KOPT-K1 (cell line): Measurements from ENCODE around the gene DIS3L2.
"Not testable (repeated sequence)": the region's sequence is repeated elsewhere in the genome, so short reads cannot be mapped to it uniquely, and the experiment has no call there.

ENCODE experiments used
- H3K27ac ChIP-seq: fragments of 200-600 bp; sonication (generic); 2 replicates; pipeline ENCODE4 v1.5.1; 2016; ENCODE audit warnings: antibody characterized with exemption, mild to moderate bottlenecking, low read depth, low read length; ENCODE audit not compliant: poor library complexity, severe bottlenecking
- H3K36me3 ChIP-seq: fragments of 200-600 bp; sonication (generic); 2 replicates; pipeline ENCODE4 v1.5.1; 2017; ENCODE audit warnings: antibody characterized with exemption, mild to moderate bottlenecking, low read length, moderate library complexity; ENCODE audit not compliant: insufficient read depth
- H3K9me3 ChIP-seq: fragments of 200-600 bp; sonication (generic); 2 replicates; pipeline ENCODE4 v1.5.1; 2017; ENCODE audit warnings: antibody characterized with exemption, low read length, mild to moderate bottlenecking; ENCODE audit not compliant: insufficient read depth, poor library complexity, severe bottlenecking

Gene DIS3L2

DNA sequence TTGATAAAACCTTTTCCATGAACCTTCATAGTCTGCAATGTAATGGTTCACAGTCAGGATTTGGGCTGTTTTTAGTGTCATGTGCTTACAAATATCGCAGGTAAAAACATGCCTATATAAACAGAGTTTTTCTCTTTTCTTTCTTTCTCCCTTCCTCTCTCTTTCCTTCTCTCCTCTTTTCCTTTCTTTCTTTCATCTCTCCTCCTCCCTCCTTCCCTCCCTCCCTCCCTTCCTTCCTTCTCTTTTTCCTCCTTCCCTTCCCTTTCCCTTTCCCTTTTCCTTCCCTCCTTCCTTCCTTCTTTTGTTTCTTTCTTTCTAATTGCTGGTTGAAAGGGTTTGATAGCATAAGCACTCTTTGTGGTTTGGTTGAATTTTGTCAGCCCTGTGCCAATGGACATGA is 25.7 kb upstream of the DIS3L2 start:
- Histone ChIP-seq H3K9me3 (no peaks in the 10 kb centered on the region), H3K36me3 (no peaks in the 10 kb centered on the region), H3K27ac (no peak overlapping the region)

DNA sequence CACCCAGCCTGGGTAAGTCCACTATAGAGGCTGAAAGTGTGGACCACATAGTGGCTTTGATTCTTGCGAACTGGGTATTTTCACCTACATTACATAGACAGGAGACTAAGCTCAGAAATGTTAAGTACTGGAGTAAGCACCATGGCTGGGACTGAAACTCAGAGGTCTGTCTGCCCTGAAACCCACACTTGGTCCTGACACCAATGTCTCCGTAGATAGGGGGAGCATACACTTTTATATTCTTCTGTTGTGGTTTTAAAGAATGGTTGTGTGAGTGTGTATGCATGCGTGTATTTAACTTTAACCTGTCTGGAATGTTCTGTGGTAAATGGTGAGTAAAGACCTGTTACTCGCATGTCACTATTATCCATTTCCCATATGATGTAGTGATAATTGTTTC is 25.0 kb upstream of the DIS3L2 start:
- Histone ChIP-seq H3K9me3 (no peaks in the 10 kb centered on the region), H3K36me3 (no peaks in the 10 kb centered on the region)

DNA sequence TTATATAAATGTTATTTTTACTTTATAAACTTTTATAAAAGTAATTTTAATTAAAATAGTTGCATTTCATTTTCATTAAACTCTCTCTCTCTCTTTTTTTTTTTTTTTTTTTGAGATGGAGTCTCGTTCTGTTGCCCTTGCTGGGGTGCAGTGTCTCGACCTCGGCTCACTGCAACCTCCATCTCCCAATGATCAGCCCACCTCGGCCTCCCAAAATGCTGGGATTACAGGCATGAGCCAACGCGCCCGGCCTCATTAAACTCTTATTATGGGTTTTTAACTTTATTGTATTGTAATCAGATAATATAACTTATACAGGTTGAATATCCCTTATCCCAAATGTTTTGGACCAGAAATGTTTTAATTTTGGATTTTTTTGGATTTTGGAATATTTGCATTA is 24.5 kb upstream of the DIS3L2 start:
- Histone ChIP-seq H3K36me3 (no peaks in the 10 kb centered on the region), H3K27ac (no peak overlapping the region), H3K9me3 (no peaks in the 10 kb centered on the region)

More for the DNA sequence above, 25.0 kb upstream of the DIS3L2 start:
- no peak overlapping the region for H3K27ac ChIP-seq

DNA sequence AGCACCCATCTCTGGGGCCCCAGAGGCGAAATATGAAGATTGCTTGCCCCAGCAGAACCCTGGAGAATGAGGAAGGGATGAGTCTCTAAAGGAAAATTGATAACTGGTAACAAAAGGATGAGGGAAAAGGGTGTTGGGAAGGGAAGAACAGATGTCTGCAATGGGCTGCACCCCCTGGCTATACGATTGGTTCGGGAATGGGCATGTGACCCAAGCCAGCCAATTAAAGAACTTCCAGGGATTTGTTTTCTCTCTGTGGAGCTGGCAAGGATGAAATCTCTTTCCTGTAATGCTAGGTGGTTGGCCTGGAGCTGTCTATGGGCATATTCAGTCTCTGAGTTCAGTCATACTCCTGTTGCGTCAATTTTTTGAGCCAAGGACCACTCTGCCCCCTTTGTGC is 22.5 kb upstream of the DIS3L2 start:
- Histone ChIP-seq H3K36me3 (no peaks in the 10 kb centered on the region), H3K27ac (no peak overlapping the region), H3K9me3 (no peaks in the 10 kb centered on the region)

DNA sequence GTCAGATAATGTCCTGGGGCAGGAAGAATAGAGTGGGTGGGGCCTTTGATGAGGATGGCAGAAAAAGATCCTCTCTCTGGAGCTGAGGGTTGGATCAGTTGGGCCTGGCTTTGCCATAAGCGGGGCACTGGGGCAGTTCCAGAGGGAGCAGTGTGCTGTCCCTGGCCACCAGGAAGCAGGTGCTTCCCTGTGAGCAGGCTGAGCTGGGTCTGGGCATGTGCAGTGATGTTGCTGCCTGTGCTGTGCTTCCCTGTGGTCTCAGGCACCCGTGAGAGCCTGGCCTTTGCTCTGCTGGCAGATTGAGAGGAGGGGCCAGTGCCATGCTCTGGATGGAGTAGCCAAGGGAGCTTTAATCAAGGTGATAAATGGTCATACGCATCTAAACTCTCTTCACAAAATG is 20.7 kb upstream of the DIS3L2 start:
- no peak overlapping the region for H3K27ac ChIP-seq
- no peaks in the 10 kb centered on the region for H3K36me3 ChIP-seq
- no peaks in the 10 kb centered on the region for H3K9me3 ChIP-seq

DNA sequence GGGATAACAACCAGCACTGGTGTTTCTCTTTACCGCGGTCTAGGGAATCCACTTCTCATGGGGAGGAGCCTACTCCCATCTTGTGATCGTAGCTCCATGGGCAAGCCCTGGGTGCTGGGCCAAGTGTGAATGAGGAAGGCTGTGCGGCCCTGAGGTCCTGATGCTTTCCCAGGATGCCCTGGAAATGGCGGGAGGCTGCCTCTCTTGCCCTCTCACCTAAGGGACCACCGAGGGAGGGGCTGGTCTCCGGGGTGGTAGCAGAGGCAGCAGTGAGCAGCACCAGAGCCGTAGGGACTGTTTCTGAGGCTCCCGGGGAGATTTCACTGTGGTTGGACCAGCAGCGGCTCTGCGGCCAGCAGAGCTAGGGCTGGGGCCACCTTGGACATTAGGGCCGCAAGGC is 19.8 kb upstream of the DIS3L2 start:
- Histone ChIP-seq H3K36me3 (no peaks in the 10 kb centered on the region), H3K9me3 (no peaks in the 10 kb centered on the region), H3K27ac (no peak overlapping the region)

DNA sequence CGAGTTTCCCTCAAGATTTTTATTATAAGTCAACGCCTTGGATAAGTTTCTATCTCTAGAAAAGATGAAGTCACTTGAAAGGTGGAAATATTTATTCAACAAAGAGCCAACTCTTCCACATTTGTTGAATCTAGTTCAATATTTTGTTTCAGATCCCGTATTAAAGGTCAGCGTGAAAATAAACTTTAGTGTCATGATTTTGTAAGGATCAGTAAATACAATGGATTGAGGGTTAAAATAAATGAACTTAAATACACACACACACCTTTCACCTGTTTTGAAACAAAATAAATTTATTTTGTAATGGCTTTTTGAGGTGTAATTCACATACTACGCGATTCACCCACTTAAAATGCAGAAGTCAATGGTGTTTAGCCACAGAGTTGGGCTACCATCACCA is 19.3 kb upstream of the DIS3L2 start:
- Histone ChIP-seq H3K9me3 (no peaks in the 10 kb centered on the region), H3K36me3 (no peaks in the 10 kb centered on the region), H3K27ac (no peak overlapping the region)

DNA sequence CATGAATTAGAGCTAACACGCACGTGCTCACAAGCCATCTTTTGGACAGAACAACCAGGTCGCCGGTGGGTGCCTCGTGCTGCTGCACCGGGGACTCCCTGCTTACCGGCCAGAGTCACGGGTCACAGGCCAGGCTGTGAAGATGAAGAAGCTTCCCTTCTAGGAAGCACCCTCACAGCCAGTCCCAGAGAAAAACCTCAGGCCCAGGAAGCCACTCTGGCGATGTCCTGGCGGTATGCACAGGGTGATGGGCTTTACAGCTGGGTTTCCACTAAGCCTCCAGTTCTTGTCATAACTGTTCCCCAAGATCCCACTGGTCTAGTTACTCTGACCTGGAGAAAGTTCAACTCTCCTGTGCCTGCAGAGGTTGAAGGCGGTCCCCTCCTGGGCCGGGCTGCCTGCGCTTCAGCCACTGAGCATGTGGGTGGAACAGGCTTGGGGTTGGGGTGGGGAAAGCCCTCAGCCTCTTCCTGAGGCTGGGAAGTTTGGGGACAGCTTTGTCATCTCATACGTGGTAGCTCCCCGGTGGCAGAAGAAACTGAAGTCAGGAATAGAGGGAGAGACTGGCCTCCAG is 15.2 kb upstream of the DIS3L2 start:
- H3K36me3 ChIP-seq = no peaks in the 10 kb centered on the region
- no peaks in the 10 kb centered on the region for H3K9me3 ChIP-seq
- H3K27ac ChIP-seq = no peak overlapping the region

DNA sequence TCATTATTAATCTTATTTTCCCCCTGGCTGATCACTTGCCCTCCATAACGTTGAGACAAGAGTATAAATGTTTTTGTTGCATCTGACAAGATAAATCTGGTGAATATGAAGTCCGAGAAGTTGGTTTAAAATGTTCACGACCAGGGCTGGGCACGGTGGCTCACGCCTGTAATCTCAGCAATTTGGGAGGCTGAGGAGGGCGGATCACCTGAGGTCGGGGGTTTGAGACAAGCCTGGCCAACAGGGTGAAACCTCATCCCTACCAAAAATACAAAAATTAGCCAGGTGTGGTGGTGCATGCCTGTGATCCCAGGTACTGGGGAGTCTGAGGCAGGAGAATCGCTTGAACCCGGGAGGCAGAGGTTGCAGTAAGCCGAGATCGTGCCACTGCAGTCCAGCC is 14.4 kb upstream of the DIS3L2 start:
- not testable (repeated sequence) for H3K9me3 ChIP-seq, H3K36me3 ChIP-seq, H3K27ac ChIP-seq

DNA sequence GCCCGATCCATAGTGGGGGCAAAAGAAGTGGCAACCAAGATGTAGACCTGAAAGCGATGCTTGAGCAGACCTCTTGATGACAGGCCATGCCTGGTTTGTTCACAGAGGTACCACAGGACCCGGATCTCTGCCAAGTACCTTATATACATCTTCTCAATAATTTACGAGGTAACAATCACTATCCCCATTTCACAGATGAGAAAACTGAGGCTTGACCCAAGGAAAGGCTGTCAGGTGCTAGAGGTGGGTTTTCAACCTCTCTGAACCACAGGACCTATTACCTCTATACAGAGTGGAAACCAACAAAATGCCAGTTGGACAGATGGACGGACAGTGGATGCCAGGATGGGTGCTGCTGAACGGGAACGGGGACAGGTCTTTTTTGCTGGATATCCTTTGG is 13.8 kb upstream of the DIS3L2 start:
- Histone ChIP-seq H3K9me3 (no peaks in the 10 kb centered on the region), H3K27ac (no peak overlapping the region), H3K36me3 (no peaks in the 10 kb centered on the region)

DNA sequence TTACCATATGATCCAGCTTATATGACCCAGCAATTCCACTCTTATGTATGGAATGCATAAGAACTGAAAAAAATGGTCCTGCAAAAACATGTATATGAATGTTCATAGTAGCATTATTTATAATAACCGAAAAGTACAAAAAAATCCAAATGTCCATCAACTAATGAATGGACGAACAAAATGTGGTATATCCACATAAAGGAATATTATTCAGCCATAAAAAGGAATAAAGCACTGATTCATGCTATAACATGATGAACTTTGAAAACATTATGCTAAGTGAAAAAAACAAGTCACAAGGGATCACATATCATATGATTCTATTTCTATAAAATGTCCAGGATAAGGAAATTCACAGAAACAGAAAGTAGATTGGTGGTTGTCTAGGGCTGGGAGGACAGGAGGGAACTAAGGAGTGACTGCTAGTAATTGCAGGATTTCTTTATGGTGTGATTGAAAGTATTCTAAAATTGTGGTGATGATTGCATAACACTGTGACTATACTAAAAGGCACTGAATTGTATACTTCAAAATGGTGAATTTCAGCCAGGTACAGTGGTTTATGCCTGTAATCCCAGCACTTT is 10.0 kb upstream of the DIS3L2 start:
- H3K9me3 ChIP-seq = no peaks in the 10 kb centered on the region
- H3K27ac ChIP-seq = no peak overlapping the region
- H3K36me3 ChIP-seq = no peaks in the 10 kb centered on the region

DNA sequence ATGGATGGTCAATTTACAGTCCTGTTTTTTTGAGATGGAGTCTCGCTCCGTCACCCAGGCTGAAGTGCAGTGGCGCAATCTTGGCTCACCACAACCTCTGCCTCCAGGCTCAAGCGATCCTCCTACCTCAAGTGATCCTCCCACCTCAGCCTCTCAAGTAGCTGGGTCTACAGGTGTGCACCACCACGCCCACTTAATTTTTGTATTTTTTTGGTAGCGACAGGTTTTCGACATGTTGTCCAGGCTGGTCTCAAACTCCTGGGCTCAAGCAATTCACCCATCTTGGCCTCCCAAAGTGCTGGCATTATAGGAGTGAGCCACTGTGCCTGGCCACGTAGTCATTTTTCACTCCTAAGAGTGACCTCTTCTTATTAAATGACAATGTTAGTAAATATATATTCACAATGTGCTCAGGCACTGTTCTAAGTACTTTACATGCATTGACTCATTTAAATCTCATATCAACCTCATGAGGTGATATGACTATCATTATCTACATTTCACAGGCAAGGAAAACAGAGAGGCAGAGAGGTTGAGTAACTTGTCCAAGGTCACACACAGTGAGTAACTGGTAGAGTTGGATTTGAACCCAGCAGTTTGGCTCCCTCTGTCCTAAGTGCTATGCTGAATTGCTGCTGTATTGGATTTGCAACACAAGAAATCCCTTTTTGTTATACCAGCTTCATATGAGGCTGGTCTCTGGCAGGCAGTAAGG is 5.6 kb upstream of the DIS3L2 start:
- Histone ChIP-seq H3K27ac (no peak overlapping the region), H3K36me3 (no peaks in the 10 kb centered on the region), H3K9me3 (no peaks in the 10 kb centered on the region)

DNA sequence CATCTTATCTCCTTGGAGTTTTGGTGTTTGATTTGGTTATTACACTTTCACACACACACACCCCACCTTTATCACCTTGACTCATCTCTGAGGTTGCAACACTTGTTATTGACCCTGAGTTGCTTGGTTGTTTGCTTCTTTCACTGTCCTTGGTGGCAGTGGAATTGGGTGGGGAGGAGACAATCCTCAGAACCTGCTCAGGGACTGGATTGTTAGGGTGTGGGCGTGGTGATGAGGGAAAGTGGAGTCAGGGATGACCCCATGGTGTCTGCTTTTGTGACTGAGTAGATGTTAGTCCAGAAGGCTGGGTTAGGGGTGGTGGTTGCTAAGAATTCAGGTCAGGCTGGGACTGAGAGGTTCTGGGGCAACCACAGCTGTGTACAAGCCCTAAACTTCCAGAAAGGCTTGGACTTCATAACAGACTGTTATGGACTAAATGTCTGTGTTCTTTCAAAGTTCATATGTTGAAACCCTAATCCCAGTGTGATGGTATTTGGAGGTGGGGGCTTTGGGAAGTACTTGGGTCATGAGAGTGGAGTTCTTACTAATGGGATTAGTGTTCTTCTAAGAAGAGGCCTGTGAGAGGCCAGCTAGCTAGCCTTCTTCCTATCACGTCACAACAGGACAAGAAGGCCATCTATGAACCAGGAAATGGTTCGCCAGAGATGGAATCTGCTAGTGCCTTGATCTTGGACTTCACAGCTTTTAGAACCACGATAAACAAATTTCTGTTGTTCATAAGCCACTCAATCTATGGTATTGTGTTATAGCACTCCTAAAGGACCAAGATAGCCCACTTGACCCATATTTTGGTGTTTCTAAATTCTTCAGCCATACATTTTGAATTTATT is 3.4 kb upstream of the DIS3L2 start:
- H3K36me3 ChIP-seq = no peaks in the 10 kb centered on the region
- H3K27ac ChIP-seq = no peak overlapping the region
- no peaks in the 10 kb centered on the region for H3K9me3 ChIP-seq

DNA sequence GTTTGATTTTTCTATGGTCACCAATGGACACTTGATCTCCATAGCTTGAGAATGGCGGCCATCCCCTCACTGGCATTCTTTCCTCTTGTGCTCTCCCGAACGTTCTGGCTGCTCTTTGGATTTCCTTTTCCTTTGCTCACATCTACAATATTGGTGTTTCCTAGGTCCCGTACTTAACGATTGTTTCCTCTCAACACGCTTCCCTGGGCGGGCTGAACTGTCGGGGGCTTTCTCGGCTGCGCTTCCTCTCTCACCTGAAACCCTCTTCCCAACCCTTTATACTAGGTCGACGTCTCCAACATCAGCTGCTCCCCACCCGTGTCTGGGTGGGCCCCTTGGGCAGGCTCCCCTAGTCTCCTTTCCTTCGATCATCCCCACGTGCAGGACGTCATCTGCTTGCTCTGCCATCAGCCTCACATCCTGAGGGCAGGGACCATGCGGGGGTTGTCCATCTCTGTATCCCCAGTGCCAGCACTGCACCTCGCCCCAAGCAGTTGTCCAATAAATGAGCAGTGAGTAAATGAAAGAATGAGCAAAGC is 634 bp upstream of the DIS3L2 start:
- no peaks in the 10 kb centered on the region for H3K9me3 ChIP-seq
- H3K27ac ChIP-seq = peak overlapping the region; percentile 76
- no peaks in the 10 kb centered on the region for H3K36me3 ChIP-seq

DNA sequence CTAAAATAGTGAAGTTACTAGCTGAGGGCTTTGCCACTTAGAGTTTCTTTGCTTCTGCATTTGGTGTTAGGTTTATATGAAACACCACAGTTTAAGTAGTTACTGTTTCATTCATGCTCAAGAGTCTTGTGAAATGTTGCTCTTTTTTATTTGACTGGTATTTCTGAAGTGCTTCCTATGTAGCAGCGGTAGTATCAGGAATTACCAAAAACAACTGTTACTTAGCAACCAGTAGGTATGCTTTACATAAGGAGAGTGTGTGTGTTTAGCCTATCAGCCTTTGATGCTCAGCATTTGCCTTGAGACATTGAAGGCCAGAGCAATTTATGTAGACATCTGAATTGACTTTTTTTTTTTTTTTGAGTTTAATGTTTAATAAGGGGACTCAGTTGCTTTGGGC is 3.6 kb downstream of the DIS3L2 start:
- Histone ChIP-seq H3K36me3 (no peaks in the 10 kb centered on the region; the same call in 1 of the 2 replicates), H3K9me3 (peaks cover 23% of the 10 kb centered on the region), H3K27ac (no peak overlapping the region)
